Endothelial cell of umbilical vein (primary cell): ENCODE results near the gene LMO1. TPM values are rescaled to one million over a fixed set of nuclear protein-coding genes. Genes with fewer than 3 reads are reported as not detected.

ENCODE experiments used
- BruUV-seq: library from RNA; stranded (reverse); fragments of 400-500 nt; replicated peaks from 2 replicates; lab custom pipeline; 2021; lab: Mats Ljungman, UMichigan
- CTCF ChIA-PET: fragments of 300-600, 350-600 bp; sonication (Branson Sonifier 250); formaldehyde crosslinking; loops from one replicate; lab custom pipeline; 2021; ENCODE audit warnings: antibody characterized with exemption, inconsistent platforms; lab: Charles Lee
- POLR2A ChIA-PET: fragments of 300-600, 350-600 bp; sonication (Branson Sonifier 250); formaldehyde crosslinking; loops from one replicate; lab custom pipeline; 2021; ENCODE audit warnings: antibody characterized with exemption, inconsistent platforms; lab: Charles Lee
- DNase-seq: peaks from one replicate; pipeline ENCODE4 v3.0.0-alpha.2; 2011; ENCODE audit warnings: low read depth, low spot score
- FAIRE-seq: peaks from 2 replicates; lab custom pipeline; 2011; peaks lifted over from hg19 to GRCh38; lab: Jason Lieb, UNC
- H2AFZ ChIP-seq: 2 replicates; pipeline ENCODE4 v1.6.0; 2012; ENCODE audit warnings: low read depth, low read length, control low read depth, inconsistent platforms
- H3K27ac ChIP-seq: 2 replicates; pipeline ENCODE4 v1.5.1; 2011; ENCODE audit warnings: low read depth, mild to moderate bottlenecking, control low read depth, low read length, moderate library complexity; ENCODE audit not compliant: insufficient read depth
- H3K27me3 ChIP-seq, 2 experiments: 2 replicates each; pipeline versions ENCODE4 v1.6.0 to v1.6.1; 2011; ENCODE audit warnings: low read length in 2 of 2, mixed read lengths in 1 of 2; ENCODE audit not compliant: control insufficient read depth in 2 of 2, insufficient read depth in 2 of 2
- H3K36me3 ChIP-seq, 2 experiments: 2 replicates in 1 of 2; 3 replicates in 1 of 2; pipeline ENCODE4 v1.5.1; 2011; ENCODE audit warnings: low read length in 2 of 2, mild to moderate bottlenecking in 1 of 2, moderate library complexity in 1 of 2; ENCODE audit not compliant: control insufficient read depth in 2 of 2, insufficient read depth in 2 of 2; ENCODE audit errors: extremely low read depth in 1 of 2
- H3K4me1 ChIP-seq: 3 replicates; pipeline ENCODE4 v1.5.1; 2011; ENCODE audit warnings: mild to moderate bottlenecking, low read length; ENCODE audit not compliant: control insufficient read depth, insufficient read depth; ENCODE audit errors: extremely low read depth
- H3K4me2 ChIP-seq: 2 replicates; pipeline ENCODE4 v1.6.1; 2011; ENCODE audit warnings: low read length, control low read depth, mixed read lengths; ENCODE audit not compliant: insufficient read depth
- H3K4me3 ChIP-seq, 3 experiments: fragments of 200-600 bp in 1 of 3; sonication (generic), shearing (Covaris generic) in 1 of 3; replicated peaks in 1 of 3; 2 replicates each; pipeline ENCODE4 v1.5.1; 2011 to 2016; ENCODE audit warnings: control low read depth in 3 of 3, low read length in 3 of 3, mild to moderate bottlenecking in 2 of 3, inconsistent platforms in 1 of 3, low read depth in 1 of 3, moderate library complexity in 1 of 3; ENCODE audit not compliant: insufficient read depth in 1 of 3
- H3K79me2 ChIP-seq: 2 replicates; pipeline ENCODE4 v1.6.0; 2012; ENCODE audit warnings: low read length, inconsistent platforms; ENCODE audit not compliant: control insufficient read depth, insufficient read depth
- H3K9ac ChIP-seq: replicated peaks from 2 replicates; pipeline ENCODE3; 2011; ENCODE audit warnings: low read length, control low read depth; ENCODE audit not compliant: insufficient read depth; ENCODE audit errors: extremely low read depth
- H3K9me1 ChIP-seq: replicated peaks from 3 replicates; pipeline ENCODE4 v1.6.0; 2011; ENCODE audit warnings: mild to moderate bottlenecking, low read length; ENCODE audit not compliant: control insufficient read depth, insufficient read depth; ENCODE audit errors: extremely low read depth
- H3K9me3 ChIP-seq: replicated peaks from 2 replicates; pipeline ENCODE4 v1.5.1; 2012; ENCODE audit warnings: low read length, inconsistent platforms; ENCODE audit not compliant: control insufficient read depth, insufficient read depth
- H4K20me1 ChIP-seq: replicated peaks from 2 replicates; pipeline ENCODE3; 2011; ENCODE audit warnings: mild to moderate bottlenecking, low read length; ENCODE audit not compliant: control insufficient read depth, insufficient read depth; ENCODE audit errors: extremely low read depth
- EZH2 ChIP-seq: IDR thresholded peaks from 2 replicates; pipeline ENCODE4 v1.6.1; 2012; ENCODE audit warnings: borderline replicate concordance, low read depth, mild to moderate bottlenecking, moderate library complexity, low read length, inconsistent platforms; ENCODE audit not compliant: severe bottlenecking
- FOS ChIP-seq: IDR thresholded peaks from 2 replicates; pipeline ENCODE4 v1.6.1; 2011; ENCODE audit warnings: mild to moderate bottlenecking, low read length, moderate library complexity, borderline replicate concordance; ENCODE audit not compliant: insufficient read depth
- GATA2 ChIP-seq: IDR thresholded peaks from 2 replicates; pipeline ENCODE4 v1.7.0; 2011; ENCODE audit warnings: low read depth, mild to moderate bottlenecking, moderate library complexity, mixed read lengths, low read length; ENCODE audit not compliant: insufficient read length, insufficient read depth
- JUN ChIP-seq: IDR thresholded peaks from 2 replicates; pipeline ENCODE4 v1.6.1; 2011; ENCODE audit warnings: borderline replicate concordance, low read depth; ENCODE audit not compliant: insufficient read length, insufficient read depth
- MYC ChIP-seq: IDR thresholded peaks from one replicate; pipeline ENCODE4 v1.6.1; 2011; ENCODE audit warnings: mild to moderate bottlenecking, low read depth, low read length
- POLR2A ChIP-seq: IDR thresholded peaks from 2 replicates; pipeline ENCODE4 v1.6.1; 2012; ENCODE audit warnings: low read depth, mild to moderate bottlenecking, control low read depth, low read length
- POLR2AphosphoS5 ChIP-seq: IDR thresholded peaks from 2 replicates; pipeline ENCODE4 v1.6.1; 2012; ENCODE audit warnings: low read depth, mild to moderate bottlenecking, control low read depth, low read length, moderate library complexity; ENCODE audit not compliant: insufficient read depth
- dilution Hi-C: fragments of 300-500 bp; cut with MboI; formaldehyde crosslinking; loops from one replicate; pipeline ENCODE4 v1.15.0; 2019; ENCODE audit warnings: low sequenced_read_pairs; ENCODE audit not compliant: extremely low pct_ligation_motif_present
- intact Hi-C: fragments of 100-400 bp; cut with micrococcal nuclease; formaldehyde crosslinking; loops from one replicate; pipeline ENCODE4 v1.10.0; 2022
- polyA plus RNA-seq, 4 experiments: library from polyadenylated mRNA; depleted of rRNA in 3 of 4; stranded (reverse) in 3 of 4; unstranded in 1 of 4; fragments of >200 nt; gene quantifications; 2 replicates each; pipeline versions ENCODE4 v1.2.1 to v1.2.3, GENCODE V29; 2011 to 2012; ENCODE audit warnings: missing spikeins in 1 of 4
- total RNA-seq: library from RNA; stranded (reverse); gene quantifications from 2 replicates; pipeline ENCODE4 v1.2.3, GENCODE V29; 2021
- TF ChIP-seq, protein P1 (sequence below): IDR thresholded peaks from 2 replicates; pipeline ENCODE4 v1.6.1; 2011; ENCODE audit not compliant: insufficient read depth, insufficient read length
- TF ChIP-seq, protein P2 (sequence below), 2 donors: IDR thresholded peaks; 1 replicate in 1 of 2; 2 replicates in 1 of 2; pipeline ENCODE4 v1.5.1; 2011; ENCODE audit warnings: low read length in 2 of 2, mild to moderate bottlenecking in 2 of 2, moderate library complexity in 2 of 2, control low read depth in 1 of 2, inconsistent platforms in 1 of 2, low read depth in 1 of 2; ENCODE audit not compliant: insufficient read depth in 1 of 2; ENCODE audit errors: extremely low read depth in 1 of 2

LMO1 gene
- total and polyA plus RNA-seq, 2 donors (not counting 3 experiments of a cell fraction or from before 2014, with no cell fraction given): not detected

DNA sequence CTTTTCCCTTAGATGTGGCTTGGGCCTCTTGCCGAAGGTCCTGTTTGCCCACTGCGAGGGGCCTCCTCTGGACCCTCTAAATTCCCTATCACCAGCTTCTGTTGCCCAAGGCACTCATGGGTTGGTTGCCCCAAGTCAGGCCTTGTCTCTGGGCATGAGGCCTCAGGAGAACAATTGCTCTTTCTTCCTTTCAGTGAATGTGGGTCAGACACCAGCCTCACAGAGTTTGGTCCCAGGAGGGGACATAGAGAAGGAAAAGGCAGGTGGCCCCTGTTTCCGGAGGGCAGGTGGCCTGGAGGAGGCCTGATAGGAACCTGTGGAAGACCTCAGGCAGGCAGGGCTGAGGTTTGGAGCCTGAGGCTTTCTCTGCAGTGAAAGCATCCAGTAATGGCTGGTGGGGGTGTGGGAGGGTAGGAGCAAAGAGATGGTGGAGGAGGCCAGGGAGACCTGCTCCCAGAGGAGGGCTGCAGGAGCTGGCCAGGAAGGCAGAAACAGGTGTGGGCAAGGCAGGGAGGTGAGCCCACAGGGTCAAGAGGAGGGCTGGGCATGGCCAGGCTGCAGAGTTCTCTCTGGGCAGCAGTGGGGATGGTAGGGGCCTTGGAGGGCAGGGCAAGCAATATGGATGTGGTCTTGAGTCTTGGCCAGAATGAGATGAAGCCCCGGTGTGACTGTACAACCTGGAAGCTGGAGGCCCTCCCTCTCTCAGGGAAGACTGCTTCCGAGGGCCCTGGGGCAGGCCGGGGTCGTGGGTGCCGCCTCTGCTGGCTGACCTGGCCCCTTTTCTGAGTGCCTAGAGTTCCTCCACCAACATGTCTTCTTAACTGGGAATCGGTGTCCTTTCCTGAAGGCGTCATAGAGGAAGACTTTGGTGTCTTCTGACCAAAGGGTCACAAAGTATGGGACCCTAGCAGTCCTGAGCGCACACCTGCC is 28.0 kb upstream of the LMO1 start:
- no peaks in the 10 kb centered on the region for H3K79me2 ChIP-seq
- H3K9ac ChIP-seq: no peak overlapping the region
- no peaks in the 10 kb centered on the region for H3K9me3 ChIP-seq
- H3K36me3 ChIP-seq: no peaks in the 10 kb centered on the region
- no peak overlapping the region for H2AFZ ChIP-seq
- no peak overlapping the region for H3K4me2 ChIP-seq
- no peaks in the 10 kb centered on the region for H3K27me3 ChIP-seq
- ChIA-PET CTCF (no interaction called here), POLR2A (no interaction called here)
- intact Hi-C loops (no loop called here), dilution Hi-C loops (no loop called here)
- DNase-seq (no peak), FAIRE-seq (no peak)
- BruUV-seq: no TSS peak
- no peaks in the 10 kb centered on the region for H3K9me1 ChIP-seq
- H3K27ac ChIP-seq: no peak overlapping the region
- no peaks in the 10 kb centered on the region for H4K20me1 ChIP-seq
- no peaks in the 10 kb centered on the region for H3K4me1 ChIP-seq
- TF ChIP-seq, protein P1, sequence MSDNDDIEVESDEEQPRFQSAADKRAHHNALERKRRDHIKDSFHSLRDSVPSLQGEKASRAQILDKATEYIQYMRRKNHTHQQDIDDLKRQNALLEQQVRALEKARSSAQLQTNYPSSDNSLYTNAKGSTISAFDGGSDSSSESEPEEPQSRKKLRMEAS: no peak
- TF ChIP-seq POLR2AphosphoS5: no peak
- no peak for TF ChIP-seq GATA2
- no peak for TF ChIP-seq JUN
- TF ChIP-seq FOS: no peak
- no peak for TF ChIP-seq POLR2A
- TF ChIP-seq, protein P2, sequence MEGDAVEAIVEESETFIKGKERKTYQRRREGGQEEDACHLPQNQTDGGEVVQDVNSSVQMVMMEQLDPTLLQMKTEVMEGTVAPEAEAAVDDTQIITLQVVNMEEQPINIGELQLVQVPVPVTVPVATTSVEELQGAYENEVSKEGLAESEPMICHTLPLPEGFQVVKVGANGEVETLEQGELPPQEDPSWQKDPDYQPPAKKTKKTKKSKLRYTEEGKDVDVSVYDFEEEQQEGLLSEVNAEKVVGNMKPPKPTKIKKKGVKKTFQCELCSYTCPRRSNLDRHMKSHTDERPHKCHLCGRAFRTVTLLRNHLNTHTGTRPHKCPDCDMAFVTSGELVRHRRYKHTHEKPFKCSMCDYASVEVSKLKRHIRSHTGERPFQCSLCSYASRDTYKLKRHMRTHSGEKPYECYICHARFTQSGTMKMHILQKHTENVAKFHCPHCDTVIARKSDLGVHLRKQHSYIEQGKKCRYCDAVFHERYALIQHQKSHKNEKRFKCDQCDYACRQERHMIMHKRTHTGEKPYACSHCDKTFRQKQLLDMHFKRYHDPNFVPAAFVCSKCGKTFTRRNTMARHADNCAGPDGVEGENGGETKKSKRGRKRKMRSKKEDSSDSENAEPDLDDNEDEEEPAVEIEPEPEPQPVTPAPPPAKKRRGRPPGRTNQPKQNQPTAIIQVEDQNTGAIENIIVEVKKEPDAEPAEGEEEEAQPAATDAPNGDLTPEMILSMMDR (IDR thresholded peaks at IDR 0.05; ENCODE audit: extremely low read depth in 1 of 2, insufficient read depth in 1 of 2, low read depth in 1 of 2, low read length in 2 of 2): no peak
- no peak for TF ChIP-seq EZH2
- TF ChIP-seq MYC: no peak
- no peak overlapping the region for H3K4me3 ChIP-seq
